GM12878 (cell line): ENCODE data around the gene ANKRD26.

Experiments
- CHD2 ChIP-seq: IDR thresholded peaks from 2 replicates; pipeline ENCODE4 v1.6.1; 2011; ENCODE audit warnings: low read depth, low read length, improper control_type of control experiment, borderline replicate concordance
- CTCF ChIP-seq, 3 experiments: IDR thresholded peaks in 2 of 3; conservative IDR thresholded peaks in 1 of 3; 2 replicates each; pipeline ENCODE4 v1.5.1; 2011; ENCODE audit warnings: low read depth in 3 of 3, low read length in 3 of 3, mild to moderate bottlenecking in 3 of 3, control low read depth in 2 of 3, moderate library complexity in 2 of 3, inconsistent platforms in 1 of 3, mixed read lengths in 1 of 3; ENCODE audit not compliant: control insufficient read depth in 2 of 3, insufficient read depth in 1 of 3; ENCODE audit errors: extremely low read depth in 1 of 3
- EZH2 ChIP-seq: IDR thresholded peaks from 2 replicates; pipeline ENCODE4 v1.6.1; 2012; ENCODE audit warnings: low read depth, mild to moderate bottlenecking, control low read depth, inconsistent platforms, low read length, borderline replicate concordance; ENCODE audit not compliant: control insufficient read depth
- MYC ChIP-seq: IDR thresholded peaks from 2 replicates; pipeline ENCODE4 v1.6.1; 2011; ENCODE audit warnings: mild to moderate bottlenecking, low read length, moderate library complexity, inconsistent platforms; ENCODE audit not compliant: insufficient read depth, insufficient replicate concordance, insufficient read length, severe bottlenecking
- RFX5 ChIP-seq: IDR thresholded peaks from 2 replicates; pipeline ENCODE4 v1.6.1; 2011; ENCODE audit warnings: low read depth, low read length, improper control_type of control experiment
- ZBTB4 ChIP-seq: fragments of 450-650 bp; formaldehyde crosslinking; IDR thresholded peaks from 2 replicates; pipeline ENCODE4 v1.4.0; 2022; ENCODE audit warnings: mild to moderate bottlenecking, moderate library complexity
- TF ChIP-seq, protein P1 (sequence below): fragments of 450-650 bp; IDR thresholded peaks from 2 replicates; pipeline ENCODE4 v1.6.1; 2016; ENCODE audit warnings: mild to moderate bottlenecking

GRCh38 chr10:27022048-27022447 is 78.2 kb downstream of the ANKRD26 start:
- no peak for TF ChIP-seq EZH2
- TF ChIP-seq CTCF (IDR thresholded peaks at IDR 0.05 in 2 of 3, conservative IDR thresholded peaks at IDR 0.05 in 1 of 3; ENCODE audit: control insufficient read depth in 2 of 3, extremely low read depth in 1 of 3, insufficient read depth in 1 of 3, low read depth in 3 of 3, low read length in 3 of 3) = no peak
- TF ChIP-seq, protein P1, sequence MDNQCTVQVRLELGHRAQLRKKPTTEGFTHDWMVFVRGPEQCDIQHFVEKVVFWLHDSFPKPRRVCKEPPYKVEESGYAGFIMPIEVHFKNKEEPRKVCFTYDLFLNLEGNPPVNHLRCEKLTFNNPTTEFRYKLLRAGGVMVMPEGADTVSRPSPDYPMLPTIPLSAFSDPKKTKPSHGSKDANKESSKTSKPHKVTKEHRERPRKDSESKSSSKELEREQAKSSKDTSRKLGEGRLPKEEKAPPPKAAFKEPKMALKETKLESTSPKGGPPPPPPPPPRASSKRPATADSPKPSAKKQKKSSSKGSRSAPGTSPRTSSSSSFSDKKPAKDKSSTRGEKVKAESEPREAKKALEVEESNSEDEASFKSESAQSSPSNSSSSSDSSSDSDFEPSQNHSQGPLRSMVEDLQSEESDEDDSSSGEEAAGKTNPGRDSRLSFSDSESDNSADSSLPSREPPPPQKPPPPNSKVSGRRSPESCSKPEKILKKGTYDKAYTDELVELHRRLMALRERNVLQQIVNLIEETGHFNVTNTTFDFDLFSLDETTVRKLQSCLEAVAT = no peak
- no peak for TF ChIP-seq ZBTB4 (CRISPR knock-in tag)
- TF ChIP-seq MYC = no peak
- TF ChIP-seq RFX5 = no peak
- no peak for TF ChIP-seq CHD2
